ENCODE data around the gene AVL9.
"Not testable (repeated sequence)": the region's sequence is repeated elsewhere in the genome, so short reads cannot be mapped to it uniquely, and the experiment has no call there.

The AVL9 gene

DNA sequence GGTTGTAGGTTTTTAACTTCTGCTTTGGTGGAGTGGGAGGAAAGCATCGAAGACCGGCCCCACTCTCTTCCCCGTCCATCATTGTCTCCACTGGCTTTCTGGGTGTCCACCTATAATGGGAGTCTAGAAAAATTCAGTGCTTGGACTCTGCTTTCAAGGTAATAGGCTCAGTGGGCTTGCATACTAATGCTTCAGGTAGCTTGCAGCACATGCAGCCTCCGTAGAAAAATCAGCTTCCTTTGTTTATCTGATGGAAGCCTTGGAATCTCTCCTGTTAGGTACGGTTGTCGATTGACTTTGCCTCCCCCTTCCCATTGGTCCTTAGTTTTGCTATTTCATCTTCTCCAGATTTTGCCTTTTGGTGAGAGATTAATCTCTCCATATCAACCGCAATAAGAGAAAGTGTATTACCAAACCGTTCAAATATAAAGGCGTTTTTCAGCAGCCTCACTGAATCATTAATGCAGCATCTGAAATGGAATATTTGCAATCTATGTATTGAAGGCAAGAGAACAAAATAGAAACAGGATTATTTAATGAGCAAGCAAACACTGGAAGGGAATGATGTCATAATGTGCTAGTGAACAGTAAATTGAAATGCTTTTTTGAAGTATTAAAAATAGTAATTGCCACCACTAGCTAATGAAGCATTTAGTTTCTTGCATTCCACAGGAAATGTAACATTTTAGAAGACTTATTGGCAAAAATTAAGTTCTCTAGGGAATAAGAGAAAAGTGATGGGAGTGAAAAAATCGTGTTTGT is 944 bp downstream of the AVL9 start:
- no peak for DNase-seq

DNA sequence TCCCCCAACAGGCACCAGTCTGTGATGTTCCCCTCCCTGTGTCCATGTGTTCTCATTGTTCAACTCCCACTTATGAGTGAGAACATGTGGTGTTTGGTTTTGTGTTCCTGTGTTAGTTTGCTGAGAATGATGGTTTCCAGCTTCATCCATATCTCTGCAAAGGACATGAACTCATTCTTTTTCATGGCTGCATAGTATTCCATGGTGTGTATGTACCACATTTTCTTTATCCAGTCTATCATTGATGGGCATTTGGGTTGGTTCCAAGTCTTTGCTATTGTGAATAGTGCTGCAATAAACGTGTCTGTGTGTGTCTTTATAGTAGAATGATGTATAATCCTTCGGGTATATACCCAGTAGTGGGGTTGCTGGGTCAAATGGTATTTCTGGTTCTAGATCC is 4.5 kb downstream of the AVL9 start:
- DNase-seq = not testable (repeated sequence)

DNA sequence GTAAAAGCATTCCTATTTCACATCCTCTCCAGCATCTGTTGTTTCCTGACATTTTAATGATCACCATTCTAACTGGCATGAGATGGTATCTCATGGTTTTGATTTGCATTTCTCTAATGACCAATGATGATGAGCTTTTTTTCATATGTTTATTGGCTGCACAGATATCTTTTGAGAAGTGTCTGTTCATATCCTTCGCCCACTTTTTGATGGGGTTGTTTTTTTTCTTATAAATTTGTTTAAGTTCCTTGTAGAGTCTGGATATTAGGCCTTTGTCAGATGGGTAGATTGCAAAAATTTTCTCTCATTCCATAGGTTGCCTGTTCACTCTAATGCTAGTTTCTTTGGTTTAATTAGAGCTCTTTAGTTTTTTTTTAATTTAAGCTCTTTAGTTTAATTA is 4.9 kb downstream of the AVL9 start:
- DNase-seq = not testable (repeated sequence)

DNA sequence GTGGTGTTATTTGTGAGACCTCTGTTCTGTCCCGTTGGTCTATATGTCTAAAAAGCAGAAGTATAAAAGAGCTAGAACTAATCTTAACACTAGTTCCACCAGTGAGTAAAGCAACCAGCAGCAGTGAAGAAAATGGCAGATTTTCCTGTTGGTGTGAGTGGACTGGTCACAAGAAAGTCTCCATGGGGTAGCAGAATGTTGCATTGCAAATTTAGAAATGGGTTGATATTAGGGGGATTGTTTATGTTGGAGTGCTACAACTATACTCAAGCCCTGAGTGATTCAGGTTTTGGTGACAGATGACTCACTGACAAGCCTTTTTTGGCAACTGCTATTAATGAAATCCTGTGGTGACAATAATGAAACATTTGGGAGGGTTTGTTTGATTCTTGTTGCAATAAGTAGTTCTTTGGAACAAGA is 5.6 kb downstream of the AVL9 start:
- no peak for DNase-seq

DNA sequence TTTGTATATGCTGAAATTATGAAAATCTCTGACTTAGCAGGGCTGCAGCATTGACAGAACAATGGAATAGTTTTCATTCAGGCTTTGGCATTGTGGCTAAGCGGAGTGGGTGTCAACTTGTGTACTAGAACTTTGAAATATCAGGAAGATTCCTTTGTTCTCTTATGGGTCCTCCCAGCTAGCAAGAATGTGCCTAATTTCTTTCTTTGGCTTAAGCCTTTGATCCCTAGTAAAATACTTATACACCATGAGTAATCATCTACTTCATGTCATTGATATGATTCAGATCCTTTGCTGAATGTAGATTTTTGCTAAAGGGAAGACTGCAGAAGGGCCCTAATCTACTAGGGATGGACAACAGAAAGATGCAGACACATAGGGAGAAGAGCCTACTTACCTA is 6.2 kb downstream of the AVL9 start:
- no peak for DNase-seq

DNA sequence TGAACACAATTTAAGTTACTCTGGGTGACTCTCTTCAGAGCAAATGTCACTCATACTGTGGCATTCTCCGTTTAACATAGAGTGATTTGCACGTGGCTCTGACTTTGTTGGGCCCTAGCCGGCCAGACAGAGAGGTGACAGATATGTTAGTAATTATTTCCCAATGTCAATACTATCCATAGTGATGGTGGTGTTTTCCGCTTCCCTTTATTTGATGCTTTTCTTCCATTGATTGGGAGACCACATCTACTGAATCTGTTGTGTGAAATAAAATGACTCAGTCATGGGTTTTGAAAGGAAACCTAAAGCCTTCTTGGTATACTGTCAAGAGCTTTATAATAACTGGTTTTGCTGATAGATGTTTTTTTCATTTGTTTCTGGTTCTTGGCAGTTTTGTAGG is 7.4 kb downstream of the AVL9 start:
- no peak for DNase-seq

DNA sequence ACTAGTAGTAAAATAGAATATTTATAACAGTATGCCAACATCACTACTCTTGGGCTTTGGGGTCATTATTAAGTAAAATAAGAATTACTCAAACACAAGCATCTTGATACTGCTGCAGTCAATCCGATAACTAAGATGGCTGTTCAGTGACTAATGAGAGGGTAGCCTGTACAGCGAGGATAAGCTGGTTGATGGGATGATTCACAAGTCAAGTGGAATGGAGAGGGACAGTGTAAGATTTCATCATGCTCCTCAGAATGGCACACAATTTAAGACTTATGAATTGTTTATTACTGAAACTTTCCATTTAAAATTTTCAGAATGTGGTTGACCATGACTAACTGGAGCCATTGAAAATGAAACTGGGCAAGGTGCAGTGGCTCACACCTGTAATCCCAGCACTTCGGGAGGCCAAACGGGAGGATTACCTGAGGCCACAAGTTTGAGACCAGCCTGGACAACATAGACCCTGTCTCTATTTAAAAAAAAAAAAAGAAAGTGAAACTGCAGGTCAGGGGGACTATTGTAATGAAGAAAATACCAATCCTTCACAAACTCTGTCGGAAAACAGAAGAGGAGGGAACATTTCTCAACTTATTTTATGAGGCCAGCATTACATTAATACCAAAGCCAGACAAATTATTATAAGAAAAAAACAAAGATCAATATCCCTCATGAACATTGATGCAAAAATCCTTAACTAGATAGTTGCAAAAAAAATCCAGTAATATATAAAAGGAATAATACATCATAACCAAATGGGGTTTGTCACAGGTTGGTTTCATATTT is 11.2 kb downstream of the AVL9 start:
- no peak for DNase-seq

DNA sequence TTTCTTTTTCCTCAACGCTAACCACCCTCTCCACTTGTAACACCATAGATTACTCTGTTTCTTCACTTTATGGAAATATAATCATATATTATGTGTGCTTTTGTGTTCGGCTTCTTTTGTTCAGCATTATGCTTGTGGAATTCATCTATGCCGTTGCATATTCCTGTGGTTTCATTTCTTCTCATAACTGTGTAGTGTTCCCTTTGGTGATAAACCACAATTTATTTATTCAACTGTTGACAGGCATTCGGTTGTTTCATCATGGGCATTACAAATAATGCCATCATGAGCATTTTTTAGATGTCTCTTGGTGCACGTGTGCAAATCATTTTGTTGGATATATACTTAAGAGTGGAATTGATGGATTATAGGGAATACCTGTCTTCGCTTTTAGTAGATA is 12.1 kb downstream of the AVL9 start:
- no peak for DNase-seq

DNA sequence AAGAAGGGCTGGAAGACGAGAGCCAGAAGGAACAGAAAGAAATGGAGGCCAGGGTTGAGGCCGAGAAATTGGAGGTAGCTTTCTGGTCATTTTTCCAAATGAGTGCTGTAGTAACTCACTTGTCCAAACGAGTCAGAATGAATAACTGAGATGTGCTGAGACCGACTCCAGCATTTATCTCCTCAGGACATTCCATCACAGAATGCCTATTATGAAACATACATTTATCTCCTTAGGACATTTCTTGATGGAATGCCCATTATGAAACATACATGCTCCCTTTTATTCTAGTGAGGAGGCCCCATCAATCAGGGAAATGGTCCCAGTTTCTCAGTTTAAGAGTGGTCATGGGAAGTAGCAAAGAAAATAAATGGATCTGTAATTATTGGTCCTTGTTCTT is 16.5 kb downstream of the AVL9 start:
- no peak for DNase-seq

DNA sequence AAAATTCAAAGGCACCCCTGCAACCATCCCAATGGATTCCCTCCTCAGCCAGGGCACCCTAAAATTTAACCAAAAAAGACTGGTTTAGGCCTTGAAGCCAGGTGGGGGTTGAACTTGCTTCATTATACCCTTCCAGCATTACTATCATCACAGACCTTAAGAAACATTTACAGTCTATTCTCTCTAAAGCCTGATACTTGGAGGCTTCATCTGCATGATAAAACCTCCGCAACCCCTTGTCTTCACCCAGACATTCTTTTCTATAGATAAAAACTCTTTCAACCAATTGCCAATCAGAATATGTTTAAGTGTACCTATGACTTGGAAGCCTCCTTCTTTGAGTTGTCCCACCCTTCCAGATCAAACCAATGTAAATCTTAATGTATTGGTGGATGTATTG is 17.9 kb downstream of the AVL9 start:
- no peak for DNase-seq

DNA sequence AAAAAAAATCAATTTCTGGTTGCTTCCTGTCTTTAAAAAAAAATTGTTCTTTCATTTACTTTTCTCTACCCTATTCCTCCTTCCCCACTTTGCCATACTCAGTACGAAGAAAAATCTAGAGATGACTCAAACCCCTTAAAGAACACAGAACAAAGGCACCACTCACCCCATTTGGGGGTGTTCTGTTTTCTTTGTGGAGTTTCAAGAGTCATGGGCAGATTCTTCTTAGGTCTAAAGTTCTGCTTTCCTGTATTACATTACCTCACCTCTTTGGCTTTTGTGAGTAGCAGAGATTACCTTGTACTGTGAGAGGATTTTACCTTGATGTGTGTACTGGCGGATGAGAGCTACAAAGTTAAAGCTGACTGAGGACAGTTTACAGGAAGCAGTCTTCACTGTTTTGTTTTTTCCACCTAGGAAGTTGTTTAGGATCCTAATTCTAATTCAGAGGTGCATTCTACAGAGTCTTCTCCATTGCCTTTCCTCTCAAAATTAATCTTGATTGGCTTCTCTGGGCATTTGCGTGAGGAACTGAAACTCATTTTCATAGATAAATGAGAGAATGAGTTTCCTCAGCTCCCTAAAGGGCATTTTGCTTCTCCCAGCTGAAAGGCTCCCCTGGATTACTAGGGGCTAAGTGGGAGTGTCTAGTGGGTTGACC is 20.7 kb downstream of the AVL9 start:
- no peak for DNase-seq

DNA sequence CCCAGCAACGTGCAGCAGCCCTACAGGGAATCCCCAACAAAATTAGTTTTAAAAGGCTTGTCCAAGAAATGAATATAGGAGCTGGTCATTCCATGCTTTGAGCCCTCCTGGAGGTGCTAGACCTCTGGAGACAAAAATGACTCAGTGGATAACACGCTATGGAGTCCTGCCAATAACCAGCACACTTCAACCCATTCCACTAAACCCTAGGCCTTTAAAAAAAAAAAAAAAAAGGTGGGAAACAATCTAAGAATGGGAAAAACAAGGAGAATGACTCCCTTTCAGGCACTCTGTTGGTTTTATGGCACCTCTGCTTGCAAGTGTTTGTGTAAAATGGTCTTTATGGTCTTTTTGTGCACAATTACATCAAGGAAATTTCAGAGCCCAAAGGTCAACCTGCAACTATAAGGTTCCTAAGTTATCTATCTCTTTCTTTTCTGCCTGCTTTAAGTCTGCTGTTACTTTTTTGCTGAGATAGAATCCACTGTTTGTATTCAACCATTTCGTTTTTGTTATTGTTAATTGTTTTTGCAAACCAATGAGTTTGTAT is 21.3 kb downstream of the AVL9 start:
- no peak for DNase-seq

DNA sequence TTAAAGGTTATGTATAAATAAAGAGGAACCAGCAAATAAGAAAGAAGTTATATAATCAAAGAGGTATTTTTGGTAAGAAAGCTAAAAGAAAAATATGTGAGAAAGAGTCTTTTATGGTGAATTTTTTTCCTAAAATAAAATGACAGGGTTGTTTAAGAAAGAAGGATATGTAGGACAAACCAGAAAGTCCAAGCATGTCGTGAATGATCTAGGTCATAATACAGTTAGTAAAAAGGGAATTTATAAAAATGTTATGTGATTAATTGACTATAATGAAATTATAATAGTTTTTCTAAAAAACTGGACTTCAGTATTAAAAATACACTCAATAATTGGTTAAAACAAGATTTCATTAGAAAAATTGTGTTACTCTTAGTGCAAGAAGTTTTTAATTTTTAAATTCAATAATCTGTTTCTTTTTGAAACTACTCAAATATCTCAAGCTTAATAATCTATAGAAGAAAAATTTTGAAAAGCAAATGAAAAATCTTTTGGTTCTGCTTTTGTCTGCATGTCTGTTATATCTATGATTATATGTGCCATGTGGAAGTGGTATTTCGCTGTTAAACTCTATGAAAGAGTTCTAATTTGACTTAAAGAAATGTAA is 23.3 kb downstream of the AVL9 start:
- DNase-seq = no peak

DNA sequence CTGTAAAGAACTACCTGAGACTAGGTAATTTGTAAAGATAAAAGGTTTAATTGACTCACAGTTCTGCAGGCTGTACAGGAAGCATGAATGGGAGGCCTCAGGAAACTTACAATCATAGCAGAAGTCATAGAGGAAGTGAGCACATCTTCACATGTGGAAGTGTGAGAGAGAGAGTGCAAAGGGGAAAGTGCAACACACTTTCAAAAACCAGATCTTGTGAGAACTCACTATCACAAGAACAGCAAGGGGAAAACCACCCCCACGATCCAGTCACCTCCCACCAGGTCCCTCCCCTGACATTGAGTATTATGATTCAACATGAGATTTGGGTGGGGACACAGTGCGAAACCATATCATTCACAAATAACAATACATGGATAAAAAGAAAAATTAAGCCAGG is 24.5 kb downstream of the AVL9 start:
- no peak for DNase-seq

DNA sequence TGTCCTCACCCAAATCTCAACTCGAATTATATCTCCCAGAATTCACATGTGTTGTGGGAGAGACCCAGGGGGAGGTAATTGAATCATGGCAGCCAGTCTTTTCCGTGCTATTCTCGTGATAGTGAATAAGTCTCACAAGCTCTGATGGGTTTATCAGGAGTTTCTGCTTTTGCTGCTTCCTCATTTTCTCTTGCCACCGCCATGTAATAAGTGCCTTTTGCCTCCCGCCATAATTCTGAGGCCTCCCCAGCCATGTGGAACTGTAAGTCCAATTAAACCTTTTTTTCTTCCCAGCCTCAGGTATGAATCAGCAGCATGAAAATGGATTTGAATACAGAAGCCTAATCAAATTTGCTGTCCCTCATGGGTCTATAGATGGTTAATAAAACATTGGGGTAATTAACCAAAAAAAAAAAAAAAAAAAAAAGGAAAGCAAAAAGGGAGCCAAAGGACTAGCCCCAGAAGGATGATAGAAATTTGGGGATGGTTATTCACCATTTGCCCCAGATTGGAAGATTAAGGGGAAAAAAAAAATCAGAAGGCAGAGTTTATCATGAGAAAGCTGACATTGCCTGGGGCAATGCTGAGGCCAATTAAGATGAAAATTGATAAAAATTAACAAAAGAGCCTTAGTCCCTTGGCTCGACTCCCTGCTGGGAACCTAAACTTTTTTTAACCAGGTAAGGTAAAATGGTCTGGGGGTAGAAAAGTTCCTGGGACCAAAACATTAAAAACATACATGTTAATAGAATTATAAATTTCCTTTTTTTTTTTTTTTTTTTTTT is 27.6 kb downstream of the AVL9 start:
- no peak for DNase-seq

DNA sequence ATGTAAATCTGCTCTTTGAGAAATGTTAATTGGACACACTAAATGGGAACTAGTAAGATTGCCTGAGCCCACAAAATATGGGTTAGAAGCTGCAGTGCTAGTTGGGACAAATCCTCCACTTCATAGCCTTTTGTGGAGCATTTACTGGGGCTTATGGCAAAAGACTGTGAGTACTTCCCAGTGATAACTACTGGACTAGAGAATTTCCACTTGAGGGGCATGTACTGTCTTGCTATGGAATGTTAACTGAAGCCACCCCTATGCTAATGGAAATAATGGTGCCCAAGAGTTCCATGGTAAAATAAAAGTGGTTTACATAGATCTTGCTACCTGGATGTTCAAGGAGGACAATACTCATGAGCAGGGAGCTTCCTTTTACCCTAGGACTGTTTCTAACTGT is 29.3 kb downstream of the AVL9 start:
- no peak for DNase-seq

DNA sequence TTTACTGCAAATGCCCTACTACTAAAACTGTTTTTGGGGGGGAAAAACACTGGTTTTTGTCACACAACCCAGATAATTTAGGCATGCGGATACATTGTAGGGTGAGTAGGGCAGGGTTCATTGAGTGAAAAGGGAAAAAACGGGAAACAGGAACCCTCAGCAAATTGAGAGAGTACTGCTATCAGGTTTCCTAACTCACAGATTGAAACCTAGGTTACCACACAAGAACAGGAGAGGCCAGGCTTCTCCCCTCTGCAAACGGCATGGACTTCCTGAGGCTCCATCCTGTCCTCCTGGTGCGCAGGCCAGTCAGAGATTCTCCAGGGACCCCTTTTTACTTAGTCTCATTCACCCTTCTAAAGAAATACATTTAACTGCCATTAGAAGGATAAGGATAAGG is 30.6 kb downstream of the AVL9 start:
- no peak for DNase-seq

DNA sequence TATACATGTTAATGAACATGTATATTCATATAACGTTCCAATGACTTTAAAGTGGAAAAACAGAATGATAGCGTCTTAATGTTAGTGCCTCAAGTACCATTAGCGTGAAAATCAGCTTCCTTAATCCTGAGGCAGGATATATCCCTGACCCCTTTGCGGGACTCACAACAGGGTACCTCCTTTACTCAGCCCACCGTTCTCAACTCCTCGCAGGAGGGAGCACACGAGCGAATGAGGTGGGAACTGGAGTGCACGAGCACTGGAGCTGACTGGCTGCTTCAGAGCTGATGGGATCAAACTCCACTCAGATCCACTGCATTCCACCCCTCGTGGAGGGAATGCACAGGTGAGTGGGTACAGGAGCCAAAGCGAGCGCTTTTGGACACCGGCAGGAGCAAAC is 36.1 kb downstream of the AVL9 start:
- no peak for DNase-seq

DNA sequence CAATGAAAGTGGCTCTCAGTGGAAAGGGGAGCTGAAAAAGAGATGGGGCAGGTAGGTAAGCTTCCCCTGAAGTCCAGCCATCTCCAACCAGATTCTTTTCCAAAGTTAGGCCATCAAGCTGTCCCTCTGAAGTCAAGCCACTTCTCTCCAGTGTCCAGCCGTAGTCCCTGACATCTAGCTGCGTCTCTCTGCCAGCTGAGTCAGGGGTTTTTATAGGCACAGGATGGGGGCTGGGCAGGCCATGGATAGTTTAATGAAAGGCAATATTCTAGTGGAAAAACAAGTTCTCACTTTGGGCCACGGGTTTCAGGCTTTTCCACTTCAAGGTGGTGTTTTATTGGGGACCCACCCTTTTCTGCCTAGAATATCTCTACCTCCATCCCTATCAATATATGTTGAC is 36.8 kb downstream of the AVL9 start:
- DNase-seq = no peak

DNA sequence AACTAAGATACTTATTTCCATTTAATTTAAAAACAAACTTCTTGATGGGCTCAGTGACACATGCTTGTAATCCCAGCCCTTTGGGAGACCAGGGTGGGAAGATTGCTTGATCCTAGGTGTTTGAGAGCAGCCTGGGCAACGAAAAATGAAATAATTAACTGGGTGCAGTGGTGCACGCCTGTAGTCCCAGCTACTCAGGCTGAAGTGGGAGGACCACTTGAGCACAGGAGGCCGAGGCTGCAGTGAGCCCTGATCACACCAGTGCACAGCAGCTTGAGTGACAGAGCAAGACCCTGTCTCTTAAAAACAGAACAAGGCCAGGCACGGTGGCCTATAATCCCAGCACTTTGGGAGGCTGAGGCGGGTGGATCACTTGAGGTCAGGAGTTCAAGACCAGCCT is 37.4 kb downstream of the AVL9 start:
- no peak for DNase-seq

DNA sequence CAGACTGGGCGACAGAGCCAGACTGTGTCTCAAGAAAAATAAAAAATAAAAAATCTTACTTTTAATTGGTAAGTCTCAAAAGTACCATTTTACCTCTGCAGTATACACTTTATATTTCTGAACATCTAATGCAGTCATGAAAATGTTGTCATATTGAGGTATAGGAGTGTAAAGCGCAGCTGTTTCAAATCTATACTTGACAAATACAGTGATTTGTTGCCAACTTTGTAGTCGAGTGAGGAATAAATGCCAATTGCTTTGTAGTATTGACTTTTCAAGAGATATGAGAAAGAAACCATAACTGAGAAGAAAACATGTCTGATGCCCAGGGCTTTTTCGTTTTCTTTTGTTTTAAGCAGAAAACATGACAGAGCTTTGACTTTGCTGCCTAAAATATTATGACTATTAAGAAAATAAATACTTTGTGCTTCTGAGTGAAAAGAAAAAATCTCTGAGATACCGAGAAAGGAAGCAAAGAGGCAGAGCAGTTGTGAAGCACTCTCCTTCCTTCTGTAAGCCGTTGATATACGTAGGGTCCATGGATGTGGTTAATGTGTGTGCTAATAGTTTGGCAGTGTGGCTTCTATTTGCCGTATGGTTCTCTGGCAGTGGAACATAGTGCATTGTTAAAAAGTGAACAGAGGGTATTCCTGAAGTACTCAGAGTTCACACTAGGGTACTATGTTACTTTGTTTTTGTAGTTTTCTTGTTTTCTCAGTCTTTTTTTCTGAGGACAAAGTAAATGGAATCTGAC is 38.2 kb downstream of the AVL9 start:
- DNase-seq = no peak

All from GDM1 (cell line).